Measurements from ENCODE around the gene RABGGTB.

- no peak for TF ChIP-seq POLR2AphosphoS5 (IDR thresholded peaks at IDR 0.05; ENCODE audit: low read depth, low read length)
- TF ChIP-seq POLR2A (IDR thresholded peaks at IDR 0.05; ENCODE audit: low read depth, low read length): no peak
- no peak for TF ChIP-seq PAX5 (IDR thresholded peaks at IDR 0.05; ENCODE audit: insufficient read depth, low read length, severe bottlenecking)
- no peak for TF ChIP-seq TAF1 (IDR thresholded peaks at IDR 0.05; ENCODE audit: low read depth, low read length)
- no peak for TF ChIP-seq SPI1 (IDR thresholded peaks at IDR 0.05; ENCODE audit: low read depth, low read length)
Observed at GRCh38 chr1:75808921-75809320, 22.9 kb downstream of the RABGGTB start.
